ENCODE data around the gene LPCAT1.
A peak's percentile ranks its signal among the peaks of the same experiment; 100 is the strongest.

The LPCAT1 gene

DNA sequence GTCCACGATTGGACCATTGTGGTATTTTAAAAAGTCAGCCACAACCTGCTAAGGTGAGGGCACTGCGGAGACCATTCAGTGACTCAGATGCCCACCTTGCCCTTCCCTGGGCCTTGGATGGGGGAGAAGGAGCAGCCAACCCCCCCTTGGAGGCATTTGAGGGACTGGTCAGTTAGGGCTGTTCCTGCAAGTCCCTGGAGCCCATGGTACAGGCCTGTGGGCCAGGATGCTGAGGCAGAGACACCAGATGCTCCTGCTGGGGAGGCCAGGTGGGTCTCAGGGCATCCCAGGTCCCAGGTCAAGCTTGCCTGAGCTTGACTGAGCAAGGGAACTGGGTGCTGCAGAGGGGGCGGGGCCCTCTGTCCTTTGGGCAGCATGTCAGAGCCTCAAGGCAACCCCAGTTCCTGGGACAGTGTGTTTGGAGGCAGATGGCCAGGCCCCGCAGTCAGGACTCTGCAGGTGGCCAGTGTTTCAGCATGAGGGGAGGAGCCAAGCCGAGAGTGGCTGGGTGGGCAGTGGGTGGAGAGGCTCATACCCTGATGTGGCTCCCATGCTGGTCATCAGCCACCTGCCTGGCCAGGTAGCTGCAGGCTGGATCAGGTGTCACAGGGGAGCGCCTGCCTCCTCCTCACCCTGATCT is 106.1 kb downstream of the LPCAT1 start:
- FAIRE-seq = no peak

DNA sequence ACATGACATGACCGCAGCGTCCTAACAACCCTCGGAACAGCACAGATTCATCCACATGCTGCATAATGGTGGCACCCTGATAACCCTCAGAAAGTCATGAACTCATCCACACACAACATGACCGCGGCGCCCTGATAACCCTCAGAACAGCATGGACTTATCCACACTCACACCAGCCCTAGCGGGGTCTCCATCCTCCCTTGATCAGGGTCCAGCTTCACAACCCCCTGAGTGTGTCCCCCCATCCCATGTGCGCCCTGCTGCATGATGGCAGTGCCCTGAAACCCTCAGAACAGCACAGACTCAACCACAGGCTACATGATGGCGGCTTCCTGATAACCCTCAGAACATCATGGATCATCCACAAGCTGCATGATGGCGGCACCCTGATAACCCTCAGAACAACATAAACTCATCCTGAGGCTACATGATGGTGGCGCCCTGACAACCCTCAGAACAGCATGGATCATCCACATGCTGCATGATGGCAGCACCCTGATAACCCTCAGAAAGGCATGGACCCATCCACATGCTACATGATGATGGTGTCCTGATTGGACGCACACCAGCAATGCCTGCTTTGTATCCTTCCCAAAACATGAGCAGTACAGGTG is 106.8 kb downstream of the LPCAT1 start:
- DNase-seq (ENCODE audit: insufficient read length, low spot score) = no peak
- FAIRE-seq = no peak

More for the DNA sequence above, 106.1 kb downstream of the LPCAT1 start:
- DNase-seq (ENCODE audit: insufficient read length, low spot score) = no peak

DNA sequence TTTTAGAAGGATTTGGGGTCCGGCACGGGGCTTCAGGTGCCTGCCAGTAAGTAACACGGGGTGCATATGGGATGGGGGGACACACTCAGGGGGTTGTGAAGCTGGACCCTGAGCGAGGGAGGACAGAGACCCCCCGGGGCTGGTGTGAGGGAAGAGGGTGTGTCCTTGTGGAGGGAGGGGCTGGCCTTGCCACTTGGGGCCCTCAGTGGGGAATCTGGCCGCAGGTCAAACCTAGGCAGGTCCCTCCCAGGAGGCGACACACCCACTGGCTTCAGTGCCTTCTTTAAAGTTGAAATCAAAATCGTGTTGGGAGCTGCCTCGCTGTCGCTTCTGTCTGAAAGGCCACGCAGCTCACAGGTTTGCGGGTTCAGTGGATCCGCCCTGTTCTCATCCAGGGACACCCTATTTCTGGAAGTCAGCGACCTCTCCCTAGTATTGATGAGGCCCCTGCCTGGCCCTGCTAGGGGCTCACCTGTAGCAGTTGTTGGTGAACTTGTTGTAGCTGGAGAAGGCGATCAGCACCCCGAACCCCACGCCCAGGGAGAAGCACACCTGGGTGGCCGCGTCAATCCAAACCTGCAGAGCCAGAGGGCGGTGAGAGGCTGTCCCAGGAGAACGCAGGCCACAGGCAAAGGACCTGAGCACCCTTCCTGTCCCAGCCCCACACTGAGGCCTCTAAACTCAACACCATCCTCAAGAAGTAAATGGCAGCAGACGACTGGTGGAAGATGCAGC is 108.0 kb downstream of the LPCAT1 start:
- FAIRE-seq (no peak), DNase-seq (ENCODE audit: insufficient read length, low spot score) (no peak)

DNA sequence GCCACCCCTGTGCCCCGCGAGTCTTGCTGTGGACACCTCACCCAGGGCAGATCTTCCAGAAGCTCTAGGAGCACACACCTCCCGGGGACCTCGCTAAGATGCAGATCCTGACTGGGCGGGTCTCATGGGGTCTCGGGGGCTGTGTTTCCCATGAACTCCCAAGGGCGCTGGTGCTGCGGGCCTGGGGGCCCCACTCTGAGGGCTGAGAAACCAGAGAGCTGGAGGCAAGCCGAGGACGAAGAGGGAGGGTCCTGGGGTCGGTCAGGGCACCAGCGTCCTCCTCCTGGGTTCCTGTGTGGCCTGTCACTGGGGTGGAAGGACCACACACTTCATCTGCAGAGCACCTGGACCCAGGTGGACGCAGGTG is 108.7 kb downstream of the LPCAT1 start:
- FAIRE-seq = no peak

DNA sequence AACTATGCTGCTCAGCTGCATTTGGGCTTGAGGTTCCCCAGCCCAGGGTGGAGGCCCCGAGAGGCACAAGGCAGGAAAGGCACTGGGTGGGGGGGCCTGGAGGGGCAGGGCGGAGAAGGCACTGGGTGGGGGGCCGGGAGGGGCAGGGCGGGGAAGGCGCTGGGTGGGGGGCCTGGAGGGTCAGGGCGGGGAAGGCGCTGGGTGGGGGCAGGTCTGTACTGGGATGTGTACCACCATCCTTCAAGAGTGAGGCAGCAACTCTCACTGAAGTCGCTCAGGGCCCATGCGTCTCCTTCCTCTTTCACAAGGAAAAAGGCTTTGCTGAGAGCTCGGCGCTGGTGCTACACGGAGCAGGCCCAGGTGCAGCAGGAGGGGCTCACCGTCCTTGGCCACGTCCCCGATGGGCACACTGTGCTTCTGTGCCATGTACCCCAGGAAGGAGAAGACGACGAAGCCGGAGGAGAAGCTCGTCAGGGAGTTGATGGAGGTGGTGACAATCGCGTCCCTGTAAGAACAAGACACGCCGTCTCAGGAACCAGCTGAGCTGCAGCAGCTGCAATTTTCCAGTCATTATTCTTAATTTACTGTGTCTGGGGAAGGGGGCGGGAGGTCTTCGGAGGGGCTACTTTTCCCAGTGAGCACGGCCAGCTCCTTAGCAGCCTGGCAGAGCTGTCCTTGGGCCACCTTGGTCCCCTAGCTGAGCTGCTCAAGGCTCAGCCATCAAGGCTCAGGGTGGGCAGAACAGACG is 109.3 kb downstream of the LPCAT1 start:
- no peak for FAIRE-seq
- peak; percentile 39 for DNase-seq (ENCODE audit: insufficient read length, low spot score)

More for the DNA sequence above, 108.7 kb downstream of the LPCAT1 start:
- DNase-seq (ENCODE audit: insufficient read length, low spot score) = no peak

DNA sequence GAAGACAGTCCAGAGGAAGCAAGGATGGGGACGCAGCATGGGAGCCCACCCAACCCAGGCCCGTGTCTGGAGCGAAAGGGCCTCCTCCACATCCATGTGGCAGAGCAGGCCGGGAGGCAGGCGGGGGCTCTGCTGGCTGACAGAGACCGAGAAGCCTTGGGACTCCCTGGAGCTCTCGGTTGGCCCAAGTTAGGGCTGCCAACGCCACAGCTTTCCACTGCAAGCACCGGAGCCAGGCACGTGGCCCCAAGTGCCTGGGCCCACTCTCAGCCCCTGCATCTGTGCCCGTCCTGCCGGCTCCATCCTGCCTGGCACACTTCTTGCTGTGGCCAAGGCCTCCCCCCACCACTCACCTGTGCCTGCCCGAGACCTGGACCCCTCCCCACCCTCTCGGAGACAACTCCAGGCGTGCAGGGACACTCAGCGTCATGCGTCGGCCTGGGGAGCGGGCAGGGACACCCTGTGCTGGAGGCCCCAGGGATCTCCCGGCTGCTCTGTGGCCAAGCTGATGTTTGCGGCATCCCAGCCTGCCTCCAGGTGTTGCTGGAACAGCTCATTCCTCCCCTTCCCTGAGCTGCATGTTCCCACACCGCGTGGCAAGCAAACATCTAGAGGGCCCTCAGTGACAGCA is 110.0 kb downstream of the LPCAT1 start:
- DNase-seq (ENCODE audit: insufficient read length, low spot score) (no peak), FAIRE-seq (no peak)

DNA sequence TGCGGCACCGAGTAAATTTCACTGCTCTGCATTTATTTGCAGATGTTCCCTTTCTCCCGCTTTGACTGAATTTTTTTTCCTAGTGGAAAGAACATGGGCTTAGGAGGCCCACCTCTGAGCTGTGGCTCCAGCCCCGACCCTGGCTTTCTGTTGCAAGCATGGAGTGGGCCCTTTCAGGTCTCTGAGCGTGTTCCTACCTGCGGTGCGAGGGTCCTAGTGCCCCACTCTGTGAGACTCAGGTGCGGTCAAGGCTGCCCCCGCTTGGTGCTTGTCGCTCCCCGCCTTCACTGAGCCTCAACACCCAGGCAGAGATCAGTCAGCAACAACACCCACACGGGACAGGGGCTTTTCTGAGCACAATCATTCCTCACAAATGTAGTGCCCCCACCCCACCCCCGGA is 110.5 kb downstream of the LPCAT1 start:
- DNase-seq (ENCODE audit: insufficient read length, low spot score) (no peak), FAIRE-seq (no peak)

DNA sequence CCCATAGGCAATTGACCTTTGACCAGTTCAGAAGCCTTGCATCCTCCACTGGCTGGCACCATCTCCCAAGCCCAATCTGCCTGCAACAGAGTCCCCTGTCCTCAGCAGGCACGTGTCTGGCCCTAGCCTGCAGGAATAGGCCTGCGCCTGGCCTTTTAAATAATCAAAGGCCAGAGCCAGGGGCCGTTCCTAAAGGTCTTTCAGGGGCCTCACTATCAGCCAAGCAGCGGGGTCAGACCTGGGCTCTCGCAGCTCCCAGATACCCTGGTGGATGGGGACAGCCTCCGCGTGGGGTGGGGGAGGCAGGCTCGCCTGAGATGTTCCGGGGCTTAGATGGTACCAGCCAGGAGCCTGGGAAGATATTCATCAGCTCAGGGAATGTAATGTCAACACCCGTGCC is 111.1 kb downstream of the LPCAT1 start:
- FAIRE-seq = no peak
- no peak for DNase-seq (ENCODE audit: insufficient read length, low spot score)

DNA sequence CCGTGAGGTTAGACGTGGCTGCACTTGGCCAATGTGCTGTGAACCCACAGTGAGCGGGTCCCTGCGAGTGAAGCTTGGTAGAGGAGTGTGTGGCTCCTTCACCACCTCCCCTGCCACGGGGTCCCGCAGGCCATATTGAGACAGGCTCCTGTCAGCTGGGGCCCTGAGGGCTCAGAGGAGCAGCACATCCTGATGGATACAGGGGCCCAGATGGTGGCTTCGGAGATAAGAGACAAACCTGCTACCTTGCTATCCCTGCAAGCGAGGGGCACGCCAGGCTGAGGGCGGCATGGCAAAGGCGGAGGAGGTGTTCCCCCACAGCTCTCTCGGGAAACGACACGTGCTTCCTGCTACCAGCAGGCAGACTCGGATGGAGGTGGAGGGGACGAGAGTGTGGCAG is 111.6 kb downstream of the LPCAT1 start:
- no peak for FAIRE-seq

More for the DNA sequence above, 111.6 kb downstream of the LPCAT1 start:
- no peak for DNase-seq (ENCODE audit: insufficient read length, low spot score)

All from GM19239 (cell line).